ENCODE data around the gene PGAP2.
"Not testable (repeated sequence)": the region's sequence is repeated elsewhere in the genome, so short reads cannot be mapped to it uniquely, and the experiment has no call there.

PGAP2 gene

GRCh38 chr11:3810446-3810845 is 2.1 kb downstream of the PGAP2 start:
- Mint-ChIP-seq H3K4me3 (peak overlapping the region; percentile 47 to 79 (median 68)), H3K27ac (no peak overlapping the region), H3K9me3 (no peaks in the 10 kb centered on the region), H3K27me3 (ENCODE audit: low read depth) (no peaks in the 10 kb centered on the region), H3K4me1 (peaks cover 15% of the 10 kb centered on the region), H3K36me3 (ENCODE audit: low read depth) (no peaks in the 10 kb centered on the region)
- no peak for TF ChIP-seq CTCF (IDR thresholded peaks at IDR 0.05; ENCODE audit: unreplicated experiment in 3 of 3)

- H3K9me3 Mint-ChIP-seq, result no peaks in the 10 kb centered on the region
- H3K4me3 Mint-ChIP-seq, result peak overlapping the region in 1 of 3 experiments; percentile 45
- TF ChIP-seq CTCF (IDR thresholded peaks at IDR 0.05; ENCODE audit: unreplicated experiment in 3 of 3), result no peak
- peaks cover 15% of the 10 kb centered on the region for H3K4me1 Mint-ChIP-seq
- H3K36me3 Mint-ChIP-seq (ENCODE audit: low read depth), result no peaks in the 10 kb centered on the region
- H3K27me3 Mint-ChIP-seq (ENCODE audit: low read depth), result no peaks in the 10 kb centered on the region
- no peak overlapping the region for H3K27ac Mint-ChIP-seq
Observed at GRCh38 chr11:3810951-3811350, 2.6 kb downstream of the PGAP2 start.

- not testable (repeated sequence) for H3K27ac Mint-ChIP-seq; H3K9me3 Mint-ChIP-seq; H3K36me3 Mint-ChIP-seq (ENCODE audit: low read depth); H3K4me1 Mint-ChIP-seq; H3K4me3 Mint-ChIP-seq; H3K27me3 Mint-ChIP-seq (ENCODE audit: low read depth)
Observed at GRCh38 chr11:3814832-3815231, 6.5 kb downstream of the PGAP2 start.

GRCh38 chr11:3815845-3816244 is 7.5 kb downstream of the PGAP2 start:
- Mint-ChIP-seq H3K4me1 (peaks cover 6% of the 10 kb centered on the region), H3K9me3 (no peaks in the 10 kb centered on the region), H3K27me3 (ENCODE audit: low read depth) (no peaks in the 10 kb centered on the region), H3K4me3 (no peak overlapping the region), H3K27ac (peak overlapping the region in 1 of 3 experiments; percentile 9), H3K36me3 (ENCODE audit: low read depth) (no peaks in the 10 kb centered on the region)
- no peak for TF ChIP-seq CTCF (IDR thresholded peaks at IDR 0.05; ENCODE audit: unreplicated experiment in 3 of 3)

GRCh38 chr11:3816673-3817072 is 8.3 kb downstream of the PGAP2 start:
- Mint-ChIP-seq H3K9me3 (no peaks in the 10 kb centered on the region), H3K4me3 (no peak overlapping the region), H3K4me1 (no peaks in the 10 kb centered on the region), H3K27ac (no peak overlapping the region), H3K36me3 (ENCODE audit: low read depth) (no peaks in the 10 kb centered on the region), H3K27me3 (ENCODE audit: low read depth) (no peaks in the 10 kb centered on the region)
- TF ChIP-seq CTCF (IDR thresholded peaks at IDR 0.05; ENCODE audit: unreplicated experiment in 3 of 3), result no peak

GRCh38 chr11:3817181-3817800 is 8.9 kb downstream of the PGAP2 start:
- Mint-ChIP-seq H3K36me3 (ENCODE audit: low read depth) (no peaks in the 10 kb centered on the region), H3K9me3 (no peaks in the 10 kb centered on the region), H3K4me1 (no peaks in the 10 kb centered on the region), H3K27ac (no peak overlapping the region), H3K4me3 (no peak overlapping the region), H3K27me3 (ENCODE audit: low read depth) (no peaks in the 10 kb centered on the region)
- TF ChIP-seq CTCF (IDR thresholded peaks at IDR 0.05; ENCODE audit: unreplicated experiment in 3 of 3), result no peak

All from nephron (organoid).